ENCODE data around the gene TSPAN8.

TSPAN8 gene

GRCh38 chr12:71142016-71142415 lies 15.8 kb downstream of the TSPAN8 start:
- H4K20me1 ChIP-seq (ENCODE audit: insufficient read depth), result no peaks in the 10 kb centered on the region

GRCh38 chr12:71141378-71141926 lies 16.3 kb downstream of the TSPAN8 start:
- Histone ChIP-seq H3K9ac (no peak overlapping the region), H3K79me2 (ENCODE audit: insufficient read depth, low read depth) (no peaks in the 10 kb centered on the region), H2AFZ (ENCODE audit: low read depth) (no peak overlapping the region), H3K4me1 (ENCODE audit: low read depth, poor library complexity, severe bottlenecking) (no peaks in the 10 kb centered on the region), H3K36me3 (ENCODE audit: insufficient read depth) (no peaks in the 10 kb centered on the region), H3K27me3 (ENCODE audit: insufficient read depth, low read depth) (no peaks in the 10 kb centered on the region), H4K20me1 (ENCODE audit: insufficient read depth) (no peaks in the 10 kb centered on the region), H3K27ac (no peak overlapping the region), H3K4me3 (IDR thresholded peaks at IDR 0.05; ENCODE audit: insufficient read depth, low read depth, low read length) (no peak overlapping the region), H3K4me2 (no peak overlapping the region)
- TF ChIP-seq CTCF (conservative IDR thresholded peaks at IDR 0.05; ENCODE audit: low read depth, low read length), result no peak

More at GRCh38 chr12:71142016-71142415, 15.8 kb downstream of the TSPAN8 start:
- Histone ChIP-seq H3K27me3 (ENCODE audit: insufficient read depth, low read depth) (no peaks in the 10 kb centered on the region), H3K4me2 (no peak overlapping the region), H2AFZ (ENCODE audit: low read depth) (no peak overlapping the region), H3K36me3 (ENCODE audit: insufficient read depth) (no peaks in the 10 kb centered on the region), H3K4me3 (IDR thresholded peaks at IDR 0.05; ENCODE audit: insufficient read depth, low read depth, low read length) (no peak overlapping the region), H3K79me2 (ENCODE audit: insufficient read depth, low read depth) (no peaks in the 10 kb centered on the region), H3K4me1 (ENCODE audit: low read depth, poor library complexity, severe bottlenecking) (no peaks in the 10 kb centered on the region), H3K27ac (no peak overlapping the region), H3K9ac (no peak overlapping the region)
- no peak for TF ChIP-seq CTCF (conservative IDR thresholded peaks at IDR 0.05; ENCODE audit: low read depth, low read length)

DNA sequence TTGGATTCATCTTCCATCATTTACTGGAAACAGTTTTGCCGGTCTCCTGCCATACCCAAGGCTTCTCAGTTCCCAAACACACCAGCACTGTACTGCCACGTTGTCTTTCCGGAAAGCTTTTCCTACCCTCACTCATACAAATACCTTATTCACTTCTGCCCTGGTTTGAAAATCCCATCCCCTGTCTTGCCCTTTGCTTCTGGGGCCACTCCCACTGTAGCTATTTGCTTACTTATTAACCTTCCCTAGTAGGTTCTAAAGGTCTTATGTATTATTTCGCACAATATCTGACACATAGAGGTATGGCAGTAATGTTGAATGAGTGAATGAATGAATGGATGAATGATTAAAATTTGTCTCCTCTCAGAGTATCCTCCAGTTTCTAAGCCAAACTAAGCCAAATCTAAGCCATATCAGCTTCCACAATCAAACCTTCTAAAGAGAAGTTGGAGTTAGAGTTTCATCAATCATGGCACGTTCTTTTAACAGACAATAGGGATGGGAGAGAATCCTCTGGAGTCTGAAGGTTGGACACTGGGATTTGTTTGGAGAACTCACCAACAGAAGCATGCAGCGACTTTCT lies 18.6 kb downstream of the TSPAN8 start:
- Histone ChIP-seq H3K79me2 (ENCODE audit: insufficient read depth, low read depth) (no peaks in the 10 kb centered on the region), H3K9ac (no peak overlapping the region), H2AFZ (ENCODE audit: low read depth) (no peak overlapping the region), H3K4me3 (IDR thresholded peaks at IDR 0.05; ENCODE audit: insufficient read depth, low read depth, low read length) (no peak overlapping the region), H3K27me3 (ENCODE audit: insufficient read depth, low read depth) (no peaks in the 10 kb centered on the region), H3K27ac (no peak overlapping the region), H3K36me3 (ENCODE audit: insufficient read depth) (no peaks in the 10 kb centered on the region), H4K20me1 (ENCODE audit: insufficient read depth) (no peaks in the 10 kb centered on the region), H3K4me2 (no peak overlapping the region), H3K4me1 (ENCODE audit: low read depth, poor library complexity, severe bottlenecking) (no peaks in the 10 kb centered on the region)
- TF ChIP-seq CTCF (conservative IDR thresholded peaks at IDR 0.05; ENCODE audit: low read depth, low read length), result no peak

- no peak for TF ChIP-seq CTCF (conservative IDR thresholded peaks at IDR 0.05; ENCODE audit: low read depth, low read length)
- Histone ChIP-seq H3K27me3 (ENCODE audit: insufficient read depth, low read depth) (no peaks in the 10 kb centered on the region), H3K4me3 (IDR thresholded peaks at IDR 0.05; ENCODE audit: insufficient read depth, low read depth, low read length) (no peak overlapping the region), H3K27ac (no peak overlapping the region), H3K4me2 (no peak overlapping the region), H3K36me3 (ENCODE audit: insufficient read depth) (no peaks in the 10 kb centered on the region), H3K79me2 (ENCODE audit: insufficient read depth, low read depth) (no peaks in the 10 kb centered on the region), H4K20me1 (ENCODE audit: insufficient read depth) (no peaks in the 10 kb centered on the region), H3K9ac (no peak overlapping the region), H2AFZ (ENCODE audit: low read depth) (no peak overlapping the region), H3K4me1 (ENCODE audit: low read depth, poor library complexity, severe bottlenecking) (no peaks in the 10 kb centered on the region)
Measured at GRCh38 chr12:71138011-71138410, 19.8 kb downstream of the TSPAN8 start.
